Fibroblast of skin of right biceps (primary cell): ENCODE measurements around the gene WNK2.
"Not testable (repeated sequence)": the region's sequence is repeated elsewhere in the genome, so short reads cannot be mapped to it uniquely, and the experiment has no call there.

Experiments
- DNase-seq: peaks from one replicate; pipeline ENCODE4 v3.0.0-alpha.2; 2013

The WNK2 gene

DNA sequence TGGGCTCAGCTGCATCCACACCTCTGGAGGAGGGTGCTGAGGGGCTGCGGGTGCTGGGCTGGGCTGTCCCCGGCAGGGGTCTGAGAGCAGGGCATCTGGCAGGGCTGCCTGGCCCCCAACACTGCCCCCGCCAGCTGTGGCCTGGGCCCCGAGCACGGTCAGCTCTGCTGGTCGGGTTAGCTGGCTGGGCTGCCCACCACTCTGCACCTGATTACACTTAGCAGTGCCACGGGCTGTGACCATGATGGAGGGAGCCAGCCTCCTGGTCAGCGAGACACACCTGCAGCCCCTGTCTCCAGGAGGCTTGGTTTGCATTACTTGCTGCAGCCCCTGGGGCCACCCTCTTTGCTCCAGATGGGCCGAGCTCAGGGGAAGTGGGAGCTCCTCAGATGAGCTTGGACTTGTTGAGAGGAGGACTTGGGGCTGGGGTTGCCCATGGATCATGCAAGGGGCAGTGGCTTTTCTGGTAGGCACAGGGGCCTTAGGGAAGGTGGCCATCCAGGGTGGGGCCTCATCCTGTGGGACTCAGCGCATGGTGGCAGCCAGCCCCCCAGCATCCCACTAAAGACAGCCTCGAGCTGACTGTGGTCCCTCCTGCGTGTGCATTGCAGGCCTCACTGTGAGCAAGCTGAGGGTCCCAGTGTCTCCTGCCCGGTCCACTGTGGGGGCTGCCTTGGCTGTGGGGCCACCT is 135.5 kb downstream of the WNK2 start:
- DNase-seq, result no peak

DNA sequence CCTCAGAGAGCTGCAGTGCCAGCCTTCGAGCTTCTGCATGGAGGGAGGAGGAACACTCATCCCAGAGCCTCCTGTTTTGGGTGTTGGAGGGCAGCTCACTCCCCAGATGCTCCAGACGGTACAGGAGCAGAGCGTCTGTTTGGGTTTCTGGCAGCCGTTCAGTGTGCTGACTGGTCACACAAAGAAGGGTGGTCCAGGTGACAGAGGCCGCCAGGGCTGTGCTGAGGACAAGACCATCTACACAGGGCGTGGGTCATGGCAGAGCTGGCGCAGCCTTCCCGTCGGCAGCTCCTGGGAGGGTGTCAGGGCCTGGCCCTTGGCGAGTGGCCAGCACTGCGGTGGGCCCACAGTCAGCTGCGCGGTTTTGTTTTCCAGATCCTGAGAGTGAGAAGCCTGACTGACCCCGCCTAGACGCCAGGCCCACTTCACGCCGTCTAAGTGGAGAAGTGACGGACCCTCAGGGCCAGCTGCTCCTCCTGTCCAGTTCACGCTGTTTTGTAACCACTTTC is 136.1 kb downstream of the WNK2 start:
- no peak for DNase-seq

DNA sequence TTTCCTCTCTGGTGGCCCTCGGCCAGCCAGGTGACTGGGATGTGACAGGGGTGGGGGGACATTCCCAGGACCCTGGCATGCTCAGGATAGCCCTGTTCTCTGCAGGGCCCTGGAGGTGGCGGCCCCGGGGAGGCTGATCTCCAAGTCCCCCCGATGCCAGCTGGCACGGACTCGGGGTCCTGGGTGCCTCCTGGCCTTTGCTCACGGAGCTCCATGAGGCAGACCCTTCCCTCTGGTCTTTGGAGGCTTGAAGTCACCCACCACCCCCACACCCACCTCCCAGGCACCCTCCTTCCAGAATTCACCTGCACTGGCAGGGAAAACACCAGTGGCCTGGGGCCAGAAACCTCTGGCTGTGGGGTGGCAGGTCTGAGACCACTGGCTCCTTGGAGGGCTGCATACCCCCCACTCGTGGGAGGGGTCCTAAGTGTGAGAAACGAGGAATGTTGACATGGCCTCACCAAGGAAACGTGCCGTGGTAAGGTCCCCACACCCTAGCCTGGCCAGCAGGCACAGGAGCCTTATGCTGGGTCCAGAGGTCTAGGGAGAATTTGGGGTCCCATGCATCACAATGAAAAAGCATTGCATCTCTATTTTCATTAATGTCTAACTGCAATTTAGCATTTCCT is 136.8 kb downstream of the WNK2 start:
- no peak for DNase-seq

DNA sequence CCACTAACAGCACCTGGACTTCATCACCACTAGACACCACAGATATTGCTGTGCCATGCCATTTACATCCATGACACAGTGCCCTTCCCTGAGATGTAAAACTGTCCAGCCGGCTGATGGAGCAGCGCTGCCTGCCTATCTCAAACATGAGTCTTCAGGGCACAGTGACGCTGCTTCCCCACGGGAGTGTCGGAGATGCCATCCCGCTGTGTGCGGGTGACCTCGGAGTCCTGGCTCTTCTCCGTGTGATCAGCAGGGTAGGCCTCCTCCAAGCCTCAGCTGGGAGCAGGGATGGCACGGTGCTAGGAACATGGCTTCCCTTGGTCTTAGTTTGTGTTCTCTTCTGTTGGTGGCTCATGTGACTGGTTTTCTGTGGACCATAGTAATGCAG is 137.3 kb downstream of the WNK2 start:
- no peak for DNase-seq

DNA sequence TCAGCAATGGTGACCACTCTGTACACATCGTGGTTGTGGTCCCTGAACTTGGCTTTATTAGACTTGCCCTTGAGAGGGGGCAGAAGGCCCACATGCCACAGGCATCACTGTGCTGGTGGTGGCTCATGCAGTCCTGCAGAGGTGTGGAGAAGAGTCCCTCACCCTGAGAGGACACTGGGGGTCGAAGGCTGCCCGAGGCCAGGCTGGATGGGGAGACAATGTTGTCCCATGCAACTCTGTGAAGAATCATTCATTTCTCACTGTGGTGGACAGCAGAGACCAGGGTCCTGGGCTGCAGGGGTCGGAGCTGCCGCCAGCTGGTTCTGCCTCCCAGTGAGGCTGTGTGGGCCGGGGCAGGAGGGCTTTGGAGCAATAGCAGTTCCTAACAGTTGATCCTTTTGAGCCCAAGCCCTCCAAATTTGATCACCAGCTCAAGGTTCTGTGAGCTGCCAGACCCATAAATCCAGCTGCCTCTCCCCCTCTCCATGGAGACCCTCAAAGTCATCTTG is 139.6 kb downstream of the WNK2 start:
- not testable (repeated sequence) for DNase-seq

DNA sequence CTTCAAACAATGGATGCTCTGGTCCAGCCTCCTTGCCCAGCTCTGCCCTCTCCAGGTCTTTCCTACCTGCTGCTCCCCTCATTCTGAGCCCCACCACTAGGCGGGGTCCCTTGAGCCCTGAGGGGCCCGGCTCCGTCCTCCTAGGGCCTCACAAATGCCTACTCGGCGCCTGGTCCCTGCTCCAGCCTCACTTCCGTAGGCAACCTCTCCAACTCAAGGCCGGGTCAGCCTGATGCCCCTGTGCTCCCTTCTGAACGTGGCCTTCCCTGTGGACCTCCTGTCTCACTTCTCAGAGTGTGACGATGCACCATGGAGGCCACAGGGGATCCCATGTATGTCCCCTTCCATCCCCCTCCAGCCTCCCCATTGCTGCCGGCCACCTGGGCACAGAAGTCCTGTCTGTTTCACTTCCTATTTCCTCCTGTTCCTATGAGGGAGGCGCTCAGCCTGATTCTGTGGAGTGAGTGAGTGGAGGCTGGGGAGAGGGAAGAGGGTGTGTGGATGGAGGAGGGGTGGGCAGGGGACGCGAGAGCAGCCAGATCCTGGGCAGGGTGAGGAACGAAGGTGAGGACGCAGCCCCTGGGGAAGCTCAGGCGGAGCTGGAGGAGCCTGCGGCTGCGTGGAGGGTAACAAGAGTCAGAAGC is 140.4 kb downstream of the WNK2 start:
- DNase-seq, result no peak

DNA sequence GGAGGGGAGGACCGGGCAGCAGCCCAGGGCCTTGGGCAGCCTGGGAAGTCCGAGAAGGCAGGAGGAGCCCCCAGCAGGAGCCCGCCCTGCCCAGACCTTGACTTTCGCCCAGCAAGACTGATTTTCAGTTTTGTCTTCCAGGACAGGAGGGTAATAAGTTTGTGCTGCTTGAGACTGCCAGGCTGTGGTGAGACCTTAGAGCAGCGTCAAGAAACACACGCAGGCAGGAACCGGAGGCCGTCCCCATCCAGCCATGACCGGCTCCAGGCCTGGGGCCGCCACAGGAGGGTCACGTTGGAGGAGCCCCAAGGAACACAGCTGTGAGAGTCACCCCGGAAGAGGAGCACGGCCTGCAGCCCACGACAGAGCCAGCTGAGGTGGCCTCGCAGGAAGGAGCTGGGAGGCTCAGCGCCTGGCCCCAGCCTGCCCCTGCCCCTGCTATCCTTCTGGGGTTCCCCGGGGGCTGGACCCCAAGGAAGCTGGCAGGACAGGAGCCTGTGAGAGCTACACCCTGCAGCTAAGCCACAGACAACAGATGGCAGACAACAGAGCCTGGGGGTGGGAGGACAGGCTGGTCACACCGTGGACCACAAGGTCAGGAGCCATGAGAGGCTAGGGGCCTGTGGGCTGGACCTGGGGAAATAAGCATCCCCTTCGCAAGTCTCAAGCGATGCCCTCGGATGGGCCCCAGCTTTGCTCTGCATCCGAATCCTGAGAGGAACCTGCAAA is 141.5 kb downstream of the WNK2 start:
- DNase-seq, result no peak

DNA sequence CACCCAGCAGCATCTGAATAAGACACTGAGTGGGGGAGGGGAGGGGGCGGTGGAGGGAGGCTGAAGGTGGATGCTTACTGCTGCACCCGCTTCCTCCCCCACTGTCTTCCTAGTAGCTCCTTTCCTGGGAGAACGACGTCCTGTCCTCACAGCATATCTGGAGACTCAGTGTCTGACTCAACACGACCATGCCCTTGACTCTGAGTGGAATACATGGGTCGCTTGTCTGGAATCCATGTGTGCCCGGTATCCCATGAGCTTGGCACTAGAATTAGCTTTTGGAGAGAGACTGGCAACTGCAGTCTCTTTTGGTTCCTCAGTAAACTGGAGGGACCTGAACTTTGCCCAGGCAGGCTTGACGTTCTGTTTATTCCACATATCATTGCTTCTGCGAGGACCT is 142.1 kb downstream of the WNK2 start:
- peak; percentile 3 for DNase-seq

DNA sequence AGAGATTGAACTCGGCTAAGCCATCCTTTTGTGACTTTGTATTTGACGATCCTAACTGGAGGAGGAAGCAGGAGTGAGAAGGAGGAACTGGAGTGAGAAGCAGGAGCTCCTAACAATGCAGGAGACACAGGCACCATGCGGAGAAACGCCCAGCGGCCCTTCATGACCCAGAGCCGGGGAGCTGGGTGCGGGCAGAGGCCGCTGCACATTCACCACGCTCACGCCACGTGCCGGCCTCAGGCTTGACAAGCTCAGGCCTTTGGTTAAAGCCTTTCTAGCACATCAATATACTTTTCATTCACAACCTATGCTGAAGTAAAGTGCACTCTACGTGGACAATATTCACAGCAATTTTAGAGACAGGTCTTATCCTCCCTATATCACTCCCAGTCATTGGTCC is 142.7 kb downstream of the WNK2 start:
- DNase-seq, result no peak

DNA sequence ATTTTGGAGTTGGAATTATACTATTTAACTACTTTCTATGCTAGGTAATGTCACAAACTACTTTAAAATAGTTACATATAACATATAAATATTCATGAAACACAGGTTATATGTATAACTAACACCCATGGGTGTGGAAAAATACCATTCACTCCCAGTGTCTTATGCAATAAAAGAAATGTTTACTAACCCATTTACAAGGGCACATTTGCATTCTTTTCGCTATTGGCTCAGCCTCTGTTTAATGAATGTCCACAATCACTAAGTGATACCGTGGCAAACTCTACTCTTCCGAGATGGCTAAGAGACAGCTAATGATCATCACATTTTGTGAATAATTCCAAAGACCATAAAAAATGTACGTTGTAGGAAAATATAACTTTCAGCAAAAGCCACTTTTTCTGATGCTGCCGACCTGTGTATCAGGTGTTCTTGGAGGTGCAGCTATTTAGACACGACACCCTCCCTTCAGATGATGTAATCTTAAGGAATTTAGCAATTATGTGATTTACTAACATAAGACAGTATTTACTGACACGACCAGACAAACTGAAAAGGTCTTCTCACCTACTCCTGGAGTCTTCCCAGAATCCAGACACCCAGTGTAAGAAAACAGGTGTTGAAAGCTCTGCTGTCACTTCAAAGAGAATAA is 145.8 kb downstream of the WNK2 start:
- no peak for DNase-seq

DNA sequence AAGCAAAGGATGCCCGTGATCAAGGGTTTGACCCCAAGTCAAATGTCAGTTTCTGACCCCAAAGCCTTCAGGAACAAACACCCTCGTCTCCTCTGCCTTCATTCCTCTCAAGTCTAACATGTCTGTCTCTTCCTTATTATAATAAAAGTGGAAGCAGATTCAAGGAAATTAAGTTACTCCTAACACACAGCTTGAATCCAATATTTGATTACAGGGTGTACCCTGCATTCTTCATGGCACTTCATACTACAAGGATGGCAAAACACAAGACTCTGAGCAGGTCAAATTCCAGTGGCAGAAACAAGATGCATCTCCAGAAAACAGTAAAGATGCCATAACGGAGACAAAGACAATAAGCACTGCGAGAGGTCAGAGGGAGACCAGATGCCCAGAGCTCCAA is 148.4 kb downstream of the WNK2 start:
- no peak for DNase-seq

DNA sequence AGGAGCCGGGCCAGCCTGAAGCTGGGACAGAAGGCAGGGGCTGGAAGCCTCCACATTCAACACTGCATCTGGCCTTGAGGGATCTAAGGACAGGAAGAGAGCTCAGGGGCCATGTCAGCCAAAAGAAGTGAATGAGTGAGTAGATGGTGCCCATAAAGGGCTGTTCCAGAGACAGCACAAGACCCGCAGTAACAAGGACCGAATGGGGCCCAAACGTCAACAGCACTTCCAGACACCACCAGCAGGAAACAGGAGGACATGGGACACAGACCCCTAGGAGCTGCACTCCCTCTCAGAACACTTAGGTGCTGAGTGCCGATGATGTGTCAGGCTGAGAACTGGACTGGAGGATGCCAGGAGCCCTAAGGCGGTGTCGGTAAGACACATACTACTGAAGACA is 152.8 kb downstream of the WNK2 start:
- DNase-seq, result no peak

DNA sequence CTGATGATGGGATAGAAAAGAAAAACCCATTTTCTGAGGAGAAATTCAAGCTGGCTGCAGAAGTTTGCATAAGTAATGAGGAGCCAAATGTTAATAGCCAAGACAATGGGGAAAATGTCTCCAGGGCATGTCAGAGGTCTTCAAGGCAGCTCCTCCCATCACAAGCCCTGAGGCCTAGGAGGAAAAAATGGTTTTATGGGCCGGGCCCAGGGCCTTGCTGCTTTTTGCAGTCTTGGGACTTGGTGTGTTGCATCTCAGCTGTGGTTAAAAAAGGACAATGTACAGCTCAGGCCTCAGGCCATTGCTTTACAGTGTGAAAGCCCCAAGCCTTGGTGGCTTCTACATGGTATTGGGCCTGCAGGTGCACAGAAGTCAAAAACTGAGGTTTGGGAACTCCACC is 154.3 kb downstream of the WNK2 start:
- not testable (repeated sequence) for DNase-seq

DNA sequence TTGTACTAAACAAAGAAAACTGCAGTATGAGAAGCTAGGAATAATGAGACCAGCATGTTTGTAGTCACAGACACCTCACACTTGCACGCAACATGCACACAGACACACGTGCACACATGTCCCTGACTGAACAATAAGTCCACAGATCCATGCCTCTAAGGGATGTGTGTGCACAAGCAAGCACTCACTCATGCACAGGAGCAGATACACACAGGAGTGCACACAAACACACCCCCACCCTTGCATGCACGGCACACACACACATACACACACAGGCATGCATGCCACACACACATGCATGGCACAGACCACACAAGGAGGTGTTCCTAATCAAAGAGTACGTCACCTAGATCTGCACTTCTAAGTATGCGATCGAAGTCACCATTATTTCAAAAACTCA is 156.2 kb downstream of the WNK2 start:
- no peak for DNase-seq

DNA sequence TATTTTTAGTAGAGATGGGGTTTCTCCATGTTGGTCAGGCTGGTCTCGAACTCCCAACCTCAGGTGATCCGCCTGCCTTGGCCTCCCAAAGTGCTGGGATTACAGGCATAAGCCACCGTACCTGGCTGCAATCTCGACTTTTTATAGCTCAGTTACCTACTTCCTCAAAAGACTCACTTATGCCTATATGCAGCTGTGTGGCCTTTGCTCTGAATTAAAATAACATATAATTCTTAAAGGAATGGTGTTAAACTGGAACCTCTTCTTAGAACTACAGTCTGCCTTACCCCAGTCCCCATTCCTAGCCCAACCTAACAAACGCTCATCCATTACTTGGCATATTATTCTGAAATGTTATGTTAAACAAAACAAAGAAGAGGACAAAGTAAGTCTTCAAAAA is 157.9 kb downstream of the WNK2 start:
- DNase-seq, result not testable (repeated sequence)

DNA sequence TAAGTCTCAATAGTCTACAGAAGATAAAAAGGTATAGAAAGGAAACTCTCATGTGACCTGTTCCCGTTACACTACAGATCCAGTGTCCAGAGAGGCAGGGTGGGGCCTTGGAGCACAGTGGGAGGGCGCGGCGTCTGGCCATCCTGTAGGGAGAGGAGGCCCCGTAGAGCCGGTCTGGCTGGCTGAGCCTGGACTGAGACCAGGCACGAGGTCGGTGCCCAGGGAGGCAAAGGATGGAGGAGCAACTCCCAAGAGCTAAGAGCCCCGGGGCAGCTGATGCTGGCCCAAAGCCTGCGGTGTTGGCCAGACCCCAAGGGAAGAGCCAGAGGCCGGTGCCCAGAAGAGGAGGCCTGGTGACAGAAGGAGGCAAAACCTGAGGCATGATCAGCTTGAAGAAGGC is 158.5 kb downstream of the WNK2 start:
- DNase-seq, result not testable (repeated sequence)

DNA sequence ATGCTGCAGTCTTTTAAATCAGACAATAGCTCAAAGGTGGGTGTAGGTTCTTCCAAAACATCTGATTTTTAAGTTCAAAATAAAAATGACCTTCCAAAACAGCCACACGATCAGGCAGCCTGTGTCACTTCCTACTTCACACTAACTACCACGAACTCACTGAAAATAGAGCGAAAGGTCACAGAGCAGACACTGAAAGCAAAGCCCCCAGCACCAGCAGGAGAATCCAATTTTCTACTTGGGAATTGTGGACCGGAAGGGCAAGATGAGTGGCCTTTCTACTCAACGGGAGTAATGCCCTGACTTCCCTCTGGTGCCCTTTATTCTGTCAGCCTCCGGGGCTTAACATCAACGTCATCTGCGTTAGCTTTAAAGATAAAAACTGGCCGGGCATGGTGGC is 159.7 kb downstream of the WNK2 start:
- DNase-seq, result no peak

DNA sequence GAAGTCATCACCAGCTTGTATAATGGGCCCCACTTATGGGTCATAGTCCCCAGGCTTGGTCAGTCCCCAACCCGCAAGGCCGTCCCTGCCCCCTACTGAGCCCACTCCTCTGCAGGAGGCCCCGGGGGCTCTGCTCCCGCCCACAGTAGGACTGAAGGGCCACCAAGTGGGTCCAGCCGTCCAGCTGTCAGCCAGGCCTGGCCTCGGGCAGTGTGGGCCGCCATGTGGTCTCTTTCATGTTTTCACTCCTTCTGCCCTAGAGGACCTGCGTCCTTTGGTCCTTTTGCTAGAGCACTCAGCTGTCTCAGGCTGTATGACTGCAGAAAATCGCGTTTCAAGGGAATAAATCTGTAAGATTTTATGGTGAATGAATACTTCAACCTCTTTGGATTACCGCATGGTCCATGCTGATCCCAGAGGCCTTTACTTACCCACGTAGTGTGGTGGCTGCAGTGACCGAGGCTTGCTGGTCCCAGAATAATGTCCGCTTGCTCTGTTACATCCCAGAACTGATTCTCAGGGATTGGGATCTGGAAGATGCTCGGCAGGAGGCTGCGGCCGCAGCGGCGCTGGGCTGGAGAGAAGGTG is 161.8 kb downstream of the WNK2 start:
- no peak for DNase-seq

DNA sequence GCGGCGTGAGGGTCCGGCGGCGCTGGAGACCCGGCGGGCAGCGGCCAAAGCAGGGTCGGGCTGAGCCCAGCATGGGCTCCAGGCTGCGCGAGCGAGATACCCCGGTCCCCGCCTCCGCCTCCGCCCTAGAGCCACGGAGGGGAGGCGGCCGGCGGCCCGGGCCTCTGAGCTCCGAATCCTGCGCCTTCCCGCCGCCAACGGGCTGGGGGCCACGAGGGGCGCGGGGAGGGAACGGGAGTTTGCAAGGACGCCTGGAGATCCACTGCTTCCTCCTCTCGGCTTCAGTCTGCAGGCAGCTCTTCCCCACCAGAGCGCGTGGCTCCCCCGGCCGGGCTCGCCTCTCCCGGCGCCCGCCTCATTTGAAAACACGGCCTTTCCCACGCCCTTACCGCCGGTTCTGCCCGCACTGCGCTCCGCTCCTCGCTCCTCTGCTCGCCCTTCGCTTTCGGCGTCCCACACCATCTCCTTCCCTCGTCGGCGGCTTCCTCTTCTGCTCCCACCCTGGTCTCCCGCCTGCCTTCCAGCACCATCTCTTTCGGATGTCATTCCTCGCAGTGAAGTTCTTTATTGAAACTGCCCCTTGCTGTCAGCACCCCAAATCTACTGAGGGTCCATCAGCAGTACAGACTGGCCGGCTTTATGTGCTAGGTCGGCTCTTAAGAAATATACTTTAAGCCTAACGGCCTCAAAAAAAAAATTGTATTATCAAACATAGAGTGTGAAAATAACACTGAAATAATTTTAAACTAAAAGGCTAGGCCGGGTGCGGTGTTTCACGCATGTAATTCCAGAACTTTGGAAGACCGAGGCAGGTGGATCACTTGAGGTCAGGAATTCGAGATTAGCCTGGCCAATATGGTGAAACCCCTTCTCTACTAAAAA is 162.5 kb downstream of the WNK2 start:
- DNase-seq, result peak; percentile 1

DNA sequence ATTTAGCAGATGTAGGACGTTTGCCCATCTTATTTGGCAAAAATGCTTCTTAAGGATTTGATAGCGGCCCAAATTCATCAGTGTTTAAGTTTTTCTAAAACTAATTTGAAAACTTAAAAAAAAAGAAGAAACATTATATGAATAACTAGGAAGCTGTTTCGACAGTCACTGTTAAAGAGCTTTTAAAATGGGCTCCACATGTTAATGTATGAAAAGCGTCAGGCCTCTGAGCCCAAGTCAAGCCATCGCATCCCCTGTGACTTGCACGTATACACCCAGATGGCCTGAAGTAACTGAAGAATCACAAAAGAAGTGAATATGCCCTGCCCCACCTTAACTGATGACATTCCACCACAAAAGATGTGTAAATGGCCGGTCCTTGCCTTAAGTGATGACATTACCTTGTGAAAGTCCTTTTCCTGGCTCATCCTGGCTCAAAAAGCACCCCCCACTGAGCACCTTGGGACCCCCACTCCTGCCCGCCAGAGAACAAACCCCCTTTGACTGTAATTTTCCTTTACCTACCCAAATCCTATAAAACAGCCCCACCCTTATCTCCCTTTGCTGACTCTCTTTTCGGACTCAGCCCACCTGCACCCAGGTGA is 163.5 kb downstream of the WNK2 start:
- DNase-seq, result not testable (repeated sequence)
